Left cardiac atrium (tissue), 4 donors: ENCODE data around the gene NEU2. TPM values are rescaled to one million over a fixed set of nuclear protein-coding genes. Genes with fewer than 3 reads are reported as not detected.

Experiments used
- ATAC-seq, 2 donors: fragments of 200-7000 bp; cut with Tn5 transposase; one replicate each; pipeline ENCODE4 v1.9.1; 2020; ENCODE audit warnings: mild to moderate bottlenecking in 2 of 2, moderate library complexity in 2 of 2
- DNase-seq: peaks from one replicate; pipeline ENCODE4 v3.0.0-alpha.2; 2020
- intact Hi-C, 2 donors: fragments of 100-400 bp; cut with DNase I; formaldehyde crosslinking; loops; one replicate each; pipeline versions ENCODE4 v1.14.1 to v1.15.1; 2022 to 2023
- total RNA-seq, 2 donors: library from RNA; stranded (reverse); fragmentation: NEBNext Ultra II Directional; extraction: Animal tissue kit (Norgen Biotek cat#: 25700); gene quantifications; one replicate each; pipeline ENCODE4 v1.2.1, GENCODE V29; 2021
- donor health status: DM: no; HTN: yes; CAD: no.
- donor health status: DM: no; HTN: yes; CAD: no; lungs with severe emphysema.
- donor health status: DM: yes; HTN: yes; CAD: no.
- donor health status: Dilated cardiomyopathy.

The NEU2 gene
- total RNA-seq, 2 donors from 2014 or later = not detected

DNA sequence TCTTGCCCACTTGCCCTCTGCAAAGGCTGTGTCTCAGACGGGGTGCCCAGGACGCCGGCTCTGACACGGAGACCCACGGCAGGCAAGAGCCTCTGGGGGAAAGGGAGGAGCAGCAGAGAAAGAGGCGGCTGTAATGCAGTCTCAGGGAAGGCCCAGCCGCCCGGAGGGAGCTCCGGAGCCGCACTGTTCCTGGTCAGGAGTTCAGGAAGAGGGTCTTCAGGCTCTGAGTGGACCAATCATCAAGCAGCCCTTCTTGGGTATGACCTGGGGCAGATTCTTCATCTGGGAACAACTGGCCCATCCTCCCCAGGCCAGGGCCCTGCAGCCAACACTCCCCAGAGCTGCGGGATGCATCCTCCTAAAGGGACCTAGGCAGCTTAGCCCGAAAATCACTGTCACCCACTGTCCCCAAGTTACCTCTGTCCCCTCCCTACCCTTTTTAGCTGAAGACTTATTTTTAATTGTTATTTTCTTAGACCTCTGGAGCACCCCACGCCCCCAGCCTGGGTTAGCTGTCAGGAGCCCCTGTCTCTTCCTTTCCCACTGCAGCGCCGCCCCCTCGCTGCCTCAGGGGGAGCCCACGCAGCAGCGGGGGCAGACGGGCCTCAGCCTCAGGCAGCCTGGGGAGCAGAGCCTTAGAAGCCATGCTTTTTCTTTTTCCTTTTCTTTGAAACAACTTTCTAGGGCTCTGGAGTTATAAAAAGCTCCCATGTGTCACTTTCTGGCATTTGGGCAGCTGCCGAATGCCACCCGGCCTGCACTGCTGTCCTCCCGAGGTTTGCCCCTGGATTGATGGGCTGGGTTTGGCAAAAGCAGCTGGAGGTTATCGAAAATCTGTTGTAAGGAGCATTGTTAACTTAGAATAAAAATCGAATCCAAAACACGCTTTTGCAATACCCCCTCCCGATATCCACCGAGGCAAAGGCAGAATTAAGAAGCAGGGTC lies 644 bp upstream of the NEU2 start:
- intact Hi-C loops = no loop called here
- DNase-seq (no peak), ATAC-seq (no peak)

- intact Hi-C loops = no loop called here
- no peak for DNase-seq
- no peak for ATAC-seq
Measured at GRCh38 chr2:233033672-233034071, 1.2 kb downstream of the NEU2 start.

DNA sequence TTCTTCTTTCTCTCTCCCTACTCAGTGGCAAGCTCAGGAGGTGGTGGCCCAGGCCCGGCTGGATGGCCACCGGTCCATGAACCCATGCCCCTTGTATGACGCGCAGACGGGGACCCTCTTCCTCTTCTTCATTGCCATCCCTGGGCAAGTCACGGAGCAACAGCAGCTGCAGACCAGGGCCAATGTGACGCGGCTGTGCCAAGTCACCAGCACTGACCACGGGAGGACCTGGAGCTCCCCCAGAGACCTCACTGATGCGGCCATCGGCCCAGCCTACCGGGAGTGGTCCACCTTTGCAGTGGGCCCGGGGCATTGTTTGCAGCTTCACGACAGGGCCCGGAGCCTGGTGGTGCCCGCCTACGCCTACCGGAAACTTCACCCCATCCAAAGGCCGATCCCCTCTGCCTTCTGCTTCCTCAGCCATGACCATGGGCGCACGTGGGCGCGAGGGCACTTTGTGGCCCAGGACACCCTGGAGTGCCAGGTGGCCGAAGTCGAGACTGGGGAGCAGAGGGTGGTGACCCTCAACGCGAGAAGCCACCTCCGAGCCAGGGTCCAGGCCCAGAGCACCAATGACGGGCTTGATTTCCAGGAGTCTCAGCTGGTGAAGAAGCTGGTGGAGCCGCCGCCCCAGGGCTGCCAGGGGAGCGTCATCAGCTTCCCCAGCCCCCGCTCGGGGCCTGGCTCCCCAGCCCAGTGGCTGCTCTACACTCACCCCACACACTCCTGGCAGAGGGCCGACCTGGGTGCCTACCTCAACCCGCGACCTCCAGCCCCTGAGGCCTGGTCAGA lies 1.8 kb downstream of the NEU2 start:
- intact Hi-C loops = no loop called here
- DNase-seq (no peak), ATAC-seq (no peak)

GRCh38 chr2:233035426-233036161 lies 3.1 kb downstream of the NEU2 start:
- intact Hi-C loops = no loop called here
- no peak for DNase-seq
- no peak for ATAC-seq

- intact Hi-C loops = no loop called here
- no peak for ATAC-seq
- DNase-seq = no peak
Measured at GRCh38 chr2:233036162-233036838, 3.8 kb downstream of the NEU2 start.

- DNase-seq = no peak
- no peak for ATAC-seq
- intact Hi-C loops = no loop called here
Measured at GRCh38 chr2:233037078-233037477, 4.6 kb downstream of the NEU2 start.

GRCh38 chr2:233039212-233039845 lies 6.9 kb downstream of the NEU2 start:
- no peak for DNase-seq
- intact Hi-C loops = no loop called here
- no peak for ATAC-seq

GRCh38 chr2:233039846-233040530 lies 7.5 kb downstream of the NEU2 start:
- intact Hi-C loops = no loop called here
- DNase-seq (no peak), ATAC-seq (no peak)

DNA sequence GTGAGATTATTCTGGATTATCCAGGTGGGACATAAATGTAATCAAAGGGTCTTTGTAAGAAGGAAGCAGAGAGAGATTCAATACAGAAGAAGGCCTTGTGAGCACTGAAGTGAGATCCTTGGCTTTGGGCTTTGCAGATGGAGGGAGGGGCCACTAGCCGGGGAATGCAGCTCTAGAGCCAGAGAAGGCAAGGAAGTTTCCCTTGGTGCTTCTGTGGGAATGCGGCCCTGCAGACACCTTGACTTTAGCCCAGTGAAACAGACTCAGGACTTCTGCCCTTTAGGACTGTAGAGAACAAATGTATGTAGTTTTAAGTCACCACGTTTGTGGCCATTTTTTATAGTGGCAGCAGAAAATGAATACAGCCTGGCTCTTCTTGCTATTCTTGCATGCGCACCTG lies 8.1 kb downstream of the NEU2 start:
- intact Hi-C loops = no loop called here
- DNase-seq = no peak
- ATAC-seq = no peak

- DNase-seq (no peak), ATAC-seq (no peak)
- intact Hi-C loops = no loop called here
Measured at GRCh38 chr2:233041722-233042323, 9.4 kb downstream of the NEU2 start.

DNA sequence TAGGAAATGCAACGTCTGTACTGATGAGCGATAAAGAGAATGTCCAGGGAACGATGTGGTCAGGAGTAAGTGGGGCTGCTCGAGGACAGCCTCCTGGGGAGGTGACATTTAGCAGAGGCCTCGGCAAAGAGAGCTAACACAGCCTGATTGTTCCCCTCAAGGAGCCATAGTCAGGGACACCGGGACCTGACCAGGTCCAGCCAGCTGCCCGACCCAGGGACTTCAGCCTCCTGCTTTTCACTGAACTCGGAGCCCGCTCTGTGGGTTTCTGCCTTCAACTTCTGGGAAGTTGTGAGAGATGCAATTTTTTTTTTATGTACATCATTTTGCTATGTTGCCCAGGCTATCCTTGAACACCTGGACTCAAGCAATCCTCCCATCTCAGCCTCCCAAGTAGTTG lies 10.1 kb downstream of the NEU2 start:
- no peak for ATAC-seq
- DNase-seq = no peak
- intact Hi-C loops = no loop called here

DNA sequence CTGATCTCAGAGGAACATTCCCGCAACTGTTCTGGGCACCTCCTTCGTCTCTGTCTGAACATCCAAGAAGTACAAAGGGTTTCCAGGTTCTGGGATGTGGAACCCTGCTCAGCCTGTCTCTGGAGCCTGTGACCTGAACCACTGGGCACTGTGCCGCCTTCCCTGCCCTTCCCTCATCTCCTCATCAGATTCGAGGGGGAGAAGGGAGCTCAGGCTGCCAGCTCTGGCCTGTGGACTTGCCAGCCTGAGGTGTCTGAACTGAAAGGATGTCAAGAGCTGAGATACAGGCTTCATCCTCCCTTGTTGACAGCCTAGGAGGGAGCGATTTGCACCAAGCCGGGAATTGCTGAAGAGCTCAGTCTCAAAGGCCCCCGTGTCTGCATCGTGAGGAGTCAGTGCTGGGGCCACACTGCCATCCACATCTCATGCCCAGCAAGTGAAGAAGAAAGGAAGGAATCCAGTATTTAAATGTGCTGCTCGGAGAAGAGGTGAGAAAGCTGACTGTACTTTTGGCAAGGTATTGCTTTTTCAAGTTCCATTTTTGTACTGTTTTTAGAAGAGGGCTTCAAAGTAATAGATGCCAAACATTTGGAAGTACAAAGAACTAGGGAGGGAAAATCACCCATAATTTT lies 12.6 kb downstream of the NEU2 start:
- DNase-seq (peak; percentile 49), ATAC-seq (peak; percentile 86)
- intact Hi-C loops = no loop called here

DNA sequence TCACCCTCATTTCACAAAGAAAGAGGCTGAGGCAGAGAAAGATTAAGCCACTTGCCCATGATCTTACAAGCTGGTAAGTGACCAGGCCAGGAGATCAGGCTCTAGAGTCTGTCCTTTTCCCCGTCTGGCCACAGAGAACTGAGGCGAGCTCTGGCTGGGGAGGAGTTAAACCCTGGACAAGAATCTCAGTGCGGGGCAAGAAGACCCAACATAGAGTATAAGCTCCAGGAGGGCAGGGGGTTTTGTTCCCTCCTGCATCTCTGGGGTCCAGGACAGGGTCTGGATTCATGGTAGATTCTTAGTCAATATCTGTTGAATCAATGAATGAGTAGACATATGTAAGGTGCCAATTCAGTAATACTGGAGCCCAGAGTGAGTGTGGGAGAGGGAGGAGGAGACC lies 14.7 kb downstream of the NEU2 start:
- intact Hi-C loops = no loop called here
- no peak for ATAC-seq
- DNase-seq = no peak

DNA sequence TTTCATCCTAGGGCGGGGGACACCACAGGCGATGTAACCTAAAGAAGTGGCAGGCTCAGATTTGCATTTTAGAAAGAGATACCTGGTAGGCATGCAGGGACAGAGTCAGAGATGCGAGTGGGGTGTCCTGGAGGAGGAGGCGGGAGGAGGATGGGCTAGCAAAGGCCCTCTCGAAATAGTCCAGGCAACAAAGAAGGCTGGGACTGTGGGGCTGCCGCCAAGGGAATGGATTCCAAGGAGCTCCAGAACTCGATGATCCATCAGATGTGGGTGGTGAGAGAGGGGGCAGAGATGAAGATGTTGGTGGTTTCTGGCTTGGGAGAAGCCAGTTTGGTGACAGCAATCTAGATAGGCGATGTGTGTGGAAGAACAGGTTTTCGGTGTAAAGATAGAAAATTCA lies 15.2 kb downstream of the NEU2 start:
- intact Hi-C loops = no loop called here

DNA sequence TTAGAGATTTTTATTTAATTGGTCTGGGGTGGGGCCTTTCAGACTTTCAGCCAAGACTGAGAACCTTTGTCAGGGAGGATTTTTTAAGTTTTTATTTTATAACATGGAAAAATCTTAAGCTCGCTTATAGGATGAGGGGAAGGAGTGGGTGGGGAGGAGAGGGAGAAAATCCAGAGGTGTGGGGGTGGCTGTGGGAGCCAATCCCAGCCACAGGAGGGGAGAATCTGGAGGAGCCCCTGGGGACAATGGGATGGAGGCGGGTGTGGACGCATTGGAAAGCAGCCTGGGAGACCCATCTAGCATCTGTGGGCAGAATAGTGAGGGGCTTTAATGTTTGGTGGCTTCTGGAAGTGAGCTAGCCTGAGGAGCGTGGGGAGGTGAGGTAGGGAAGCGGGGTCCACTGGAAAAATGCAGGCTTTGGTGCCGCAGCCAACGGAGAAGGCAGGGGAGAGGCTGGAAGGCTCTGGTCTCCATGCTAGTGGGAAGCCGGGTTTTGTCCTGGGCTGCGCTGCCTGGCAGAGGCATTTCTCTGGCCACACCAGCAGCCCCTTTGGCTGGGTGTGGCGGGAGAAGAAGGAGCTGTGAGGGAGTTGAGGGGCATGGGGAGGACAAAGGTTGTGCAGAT lies 16.2 kb downstream of the NEU2 start:
- intact Hi-C loops = no loop called here
- ATAC-seq (no peak), DNase-seq (no peak)

More for the DNA sequence above, 15.2 kb downstream of the NEU2 start:
- ATAC-seq (no peak), DNase-seq (no peak)

DNA sequence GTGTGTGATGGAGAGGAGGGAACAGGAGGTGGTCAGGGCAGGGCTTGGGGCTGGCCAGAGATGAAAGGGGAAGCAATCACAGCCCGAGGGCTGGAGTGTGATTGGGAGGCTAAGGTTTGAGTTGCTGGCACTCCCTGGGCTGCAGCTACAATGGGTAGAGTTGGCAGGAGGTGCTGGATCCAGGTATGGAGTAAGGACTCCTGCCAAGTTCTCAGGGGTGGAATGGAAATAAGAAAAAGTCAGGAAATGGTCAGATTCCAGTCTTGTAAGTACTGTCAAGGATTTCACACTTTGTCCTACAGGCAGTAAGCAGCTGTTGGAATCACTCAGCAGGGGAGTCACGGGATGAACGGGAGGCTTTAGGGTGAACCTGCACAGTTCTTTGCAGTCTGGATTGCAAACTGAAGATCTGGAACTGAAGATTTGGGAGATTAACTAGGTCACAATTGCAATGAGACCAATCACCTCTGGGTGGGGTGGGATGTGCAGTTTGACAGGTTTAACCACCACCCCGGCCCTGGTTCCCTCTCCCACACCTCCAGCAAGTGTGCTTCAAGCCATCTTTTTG lies 16.8 kb downstream of the NEU2 start:
- intact Hi-C loops = no loop called here

More for the DNA sequence above, 16.8 kb downstream of the NEU2 start:
- ATAC-seq (no peak), DNase-seq (no peak)
